Stimulated activated naive CD8-positive, alpha-beta T cell treated with anti-CD3 and anti-CD28 coated beads, Interleukin-15, amount 100 ng/mL, for 72 hours (primary cell): ENCODE data around the gene WNT6.

Source experiments
- ATAC-seq: fragments of 150-1000 bp; cut with Tn5 transposase; 2 replicates; pipeline ENCODE4 v1.10.0; 2021; ENCODE audit warnings: mild to moderate bottlenecking, moderate library complexity
- DNase-seq, 2 donors: peaks; one replicate each; pipeline ENCODE4 v3.0.0; 2021 to 2022
- H3K27ac Mint-ChIP-seq, 2 donors: one replicate each; pipeline ENCODE4 v1.8.0; 2022; ENCODE audit warnings: mild to moderate bottlenecking in 2 of 2, mixed read lengths in 2 of 2, moderate library complexity in 2 of 2
- H3K27me3 Mint-ChIP-seq: one replicate; pipeline ENCODE4 v1.8.0; 2022; ENCODE audit warnings: mixed read lengths
- H3K4me1 Mint-ChIP-seq: one replicate; pipeline ENCODE4 v1.8.0; 2022; ENCODE audit warnings: mild to moderate bottlenecking, mixed read lengths
- H3K4me3 Mint-ChIP-seq, 2 donors: one replicate each; pipeline ENCODE4 v1.8.0; 2022; ENCODE audit warnings: mild to moderate bottlenecking in 2 of 2, mixed read lengths in 2 of 2, moderate library complexity in 1 of 2
- H3K9me3 Mint-ChIP-seq, 2 donors: one replicate each; pipeline ENCODE4 v1.8.0; 2022; ENCODE audit warnings: mixed read lengths in 2 of 2

The WNT6 gene

GRCh38 chr2:218876562-218877219, 17.1 kb downstream of the WNT6 start:
- ATAC-seq = no peak
- Mint-ChIP-seq H3K27ac (no peak overlapping the region), H3K9me3 (no peaks in the 10 kb centered on the region), H3K4me3 (peak overlapping the region in 1 of 2 donors; percentile 4), H3K4me1 (peaks cover 71% of the 10 kb centered on the region), H3K27me3 (peaks cover 63% of the 10 kb centered on the region)
- peak; percentile 68 to 76 for DNase-seq

- H3K4me1 Mint-ChIP-seq = peaks cover 71% of the 10 kb centered on the region
- no peak for ATAC-seq
Observed at GRCh38 chr2:218877331-218877730, 17.7 kb downstream of the WNT6 start.

GRCh38 chr2:218877891-218878290, 18.3 kb downstream of the WNT6 start:
- Mint-ChIP-seq H3K4me3 (no peak overlapping the region), H3K9me3 (no peaks in the 10 kb centered on the region), H3K27me3 (peaks cover 62% of the 10 kb centered on the region), H3K27ac (no peak overlapping the region), H3K4me1 (peaks cover 71% of the 10 kb centered on the region)
- no peak for DNase-seq
- ATAC-seq = no peak

More at GRCh38 chr2:218877331-218877730, 17.7 kb downstream of the WNT6 start:
- Mint-ChIP-seq H3K4me3 (no peak overlapping the region), H3K27ac (no peak overlapping the region), H3K9me3 (no peaks in the 10 kb centered on the region), H3K27me3 (peaks cover 63% of the 10 kb centered on the region)
- no peak for DNase-seq

GRCh38 chr2:218878486-218878885, 18.9 kb downstream of the WNT6 start:
- ATAC-seq (no peak), DNase-seq (no peak)
- H3K9me3 Mint-ChIP-seq = no peaks in the 10 kb centered on the region
- no peak overlapping the region for H3K4me3 Mint-ChIP-seq
- no peak overlapping the region for H3K27ac Mint-ChIP-seq
- H3K27me3 Mint-ChIP-seq = peaks cover 57% of the 10 kb centered on the region
- H3K4me1 Mint-ChIP-seq = peaks cover 70% of the 10 kb centered on the region

GRCh38 chr2:218878926-218879761, 19.5 kb downstream of the WNT6 start:
- peak overlapping the region; percentile 87 to 90 for H3K4me3 Mint-ChIP-seq
- H3K27me3 Mint-ChIP-seq = peaks cover 51% of the 10 kb centered on the region
- H3K4me1 Mint-ChIP-seq = peaks cover 72% of the 10 kb centered on the region
- ATAC-seq (no peak), DNase-seq (no peak)
- H3K9me3 Mint-ChIP-seq = no peaks in the 10 kb centered on the region
- no peak overlapping the region for H3K27ac Mint-ChIP-seq

- peak overlapping the region; percentile 87 to 90 for H3K4me3 Mint-ChIP-seq
- H3K9me3 Mint-ChIP-seq = no peaks in the 10 kb centered on the region
- no peak for DNase-seq
- H3K4me1 Mint-ChIP-seq = peaks cover 78% of the 10 kb centered on the region
- ATAC-seq = peak; percentile 0
- no peak overlapping the region for H3K27ac Mint-ChIP-seq
- H3K27me3 Mint-ChIP-seq = peaks cover 51% of the 10 kb centered on the region
Observed at GRCh38 chr2:218879776-218880101, 20.1 kb downstream of the WNT6 start.

- Mint-ChIP-seq H3K4me1 (peaks cover 83% of the 10 kb centered on the region), H3K27ac (peak within 1 kb of the TSS in 1 of 2 donors; percentile 97), H3K4me3 (peak within 1 kb of the TSS; percentile 87 to 90), H3K9me3 (no peaks in the 10 kb centered on the region), H3K27me3 (peaks cover 51% of the 10 kb centered on the region)
- DNase-seq (peak; percentile 71 to 73), ATAC-seq (peak; percentile 74)
Observed at GRCh38 chr2:218880102-218880858, 20.7 kb downstream of the WNT6 start, which contains the start of gene WNT10A. Gene WNT10A, plus strand, starts transcription at chr2:218880852. Its CDS starts 144 bp downstream, at chr2:218880996.

GRCh38 chr2:218880859-218881594, 21.4 kb downstream of the WNT6 start:
- Mint-ChIP-seq H3K27ac (no peak overlapping the region), H3K9me3 (no peaks in the 10 kb centered on the region), H3K4me3 (peak overlapping the region; percentile 65 to 88), H3K27me3 (peaks cover 48% of the 10 kb centered on the region), H3K4me1 (peaks cover 91% of the 10 kb centered on the region)
- no peak for DNase-seq
- ATAC-seq = no peak

- ATAC-seq = no peak
- H3K27me3 Mint-ChIP-seq = peaks cover 40% of the 10 kb centered on the region
- H3K27ac Mint-ChIP-seq = no peak overlapping the region
- peaks cover 90% of the 10 kb centered on the region for H3K4me1 Mint-ChIP-seq
- DNase-seq = no peak
- peak overlapping the region; percentile 11 to 88 for H3K4me3 Mint-ChIP-seq
- H3K9me3 Mint-ChIP-seq = no peaks in the 10 kb centered on the region
Observed at GRCh38 chr2:218881744-218882460, 22.3 kb downstream of the WNT6 start.

GRCh38 chr2:218882461-218882816, 22.8 kb downstream of the WNT6 start:
- DNase-seq (no peak), ATAC-seq (no peak)
- Mint-ChIP-seq H3K27me3 (peaks cover 39% of the 10 kb centered on the region), H3K4me3 (peak overlapping the region in 1 of 2 donors; percentile 49), H3K9me3 (no peaks in the 10 kb centered on the region), H3K4me1 (peaks cover 90% of the 10 kb centered on the region), H3K27ac (no peak overlapping the region)

- peaks cover 39% of the 10 kb centered on the region for H3K27me3 Mint-ChIP-seq
- no peaks in the 10 kb centered on the region for H3K9me3 Mint-ChIP-seq
- DNase-seq = no peak
- ATAC-seq = peak; percentile 0
- H3K27ac Mint-ChIP-seq = no peak overlapping the region
- peaks cover 85% of the 10 kb centered on the region for H3K4me1 Mint-ChIP-seq
- H3K4me3 Mint-ChIP-seq = peak overlapping the region; percentile 49 to 50
Observed at GRCh38 chr2:218882866-218883366, 23.3 kb downstream of the WNT6 start.

GRCh38 chr2:218883491-218884490, 24.2 kb downstream of the WNT6 start:
- ATAC-seq (peak; percentile 16), DNase-seq (no peak)
- Mint-ChIP-seq H3K4me1 (peaks cover 78% of the 10 kb centered on the region), H3K4me3 (peak overlapping the region; percentile 38 to 49), H3K9me3 (no peaks in the 10 kb centered on the region), H3K27me3 (peaks cover 39% of the 10 kb centered on the region), H3K27ac (no peak overlapping the region)

- no peak for ATAC-seq
- DNase-seq = no peak
- H3K4me1 Mint-ChIP-seq = peaks cover 70% of the 10 kb centered on the region
- H3K27me3 Mint-ChIP-seq = peaks cover 39% of the 10 kb centered on the region
- peak overlapping the region; percentile 15 to 45 for H3K4me3 Mint-ChIP-seq
- H3K27ac Mint-ChIP-seq = no peak overlapping the region
- H3K9me3 Mint-ChIP-seq = no peaks in the 10 kb centered on the region
Observed at GRCh38 chr2:218884519-218884918, 24.9 kb downstream of the WNT6 start.
